Mammary epithelial cell (primary cell): ENCODE data around the gene EXT2.

Experiments used
- EZH2 ChIP-seq: IDR thresholded peaks from 2 replicates; pipeline ENCODE4 v1.6.1; 2012; ENCODE audit warnings: low read length, inconsistent platforms, borderline replicate concordance
- TF ChIP-seq, protein P1 (sequence below), 2 donors: IDR thresholded peaks in 1 of 2; conservative IDR thresholded peaks in 1 of 2; 2 replicates each; pipeline ENCODE4 v1.5.1; 2011 to 2012; ENCODE audit warnings: inconsistent platforms in 2 of 2, low read length in 2 of 2, mild to moderate bottlenecking in 2 of 2, control low read depth in 1 of 2, low read depth in 1 of 2; ENCODE audit not compliant: insufficient read depth in 1 of 2; ENCODE audit errors: extremely low read depth in 1 of 2

DNA sequence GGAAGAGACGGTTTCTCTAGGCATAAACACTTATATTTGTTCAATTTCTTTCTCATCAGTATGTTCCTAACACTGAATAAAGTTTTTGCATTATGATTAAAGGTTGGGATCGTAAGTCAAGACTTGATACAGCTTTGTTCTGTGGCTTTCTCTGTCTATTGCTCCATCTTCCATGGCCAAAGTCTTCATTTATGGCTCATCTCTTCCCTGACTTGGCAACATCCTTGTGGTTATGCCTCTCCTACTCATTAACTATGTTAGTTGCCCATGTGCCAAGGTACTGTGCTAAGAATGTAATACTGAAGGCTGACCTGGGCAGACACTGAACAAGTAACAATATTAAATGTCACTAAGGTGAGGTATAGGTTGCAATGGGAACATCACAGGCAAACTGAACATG, 49.3 kb upstream of the EXT2 start:
- TF ChIP-seq, protein P1, sequence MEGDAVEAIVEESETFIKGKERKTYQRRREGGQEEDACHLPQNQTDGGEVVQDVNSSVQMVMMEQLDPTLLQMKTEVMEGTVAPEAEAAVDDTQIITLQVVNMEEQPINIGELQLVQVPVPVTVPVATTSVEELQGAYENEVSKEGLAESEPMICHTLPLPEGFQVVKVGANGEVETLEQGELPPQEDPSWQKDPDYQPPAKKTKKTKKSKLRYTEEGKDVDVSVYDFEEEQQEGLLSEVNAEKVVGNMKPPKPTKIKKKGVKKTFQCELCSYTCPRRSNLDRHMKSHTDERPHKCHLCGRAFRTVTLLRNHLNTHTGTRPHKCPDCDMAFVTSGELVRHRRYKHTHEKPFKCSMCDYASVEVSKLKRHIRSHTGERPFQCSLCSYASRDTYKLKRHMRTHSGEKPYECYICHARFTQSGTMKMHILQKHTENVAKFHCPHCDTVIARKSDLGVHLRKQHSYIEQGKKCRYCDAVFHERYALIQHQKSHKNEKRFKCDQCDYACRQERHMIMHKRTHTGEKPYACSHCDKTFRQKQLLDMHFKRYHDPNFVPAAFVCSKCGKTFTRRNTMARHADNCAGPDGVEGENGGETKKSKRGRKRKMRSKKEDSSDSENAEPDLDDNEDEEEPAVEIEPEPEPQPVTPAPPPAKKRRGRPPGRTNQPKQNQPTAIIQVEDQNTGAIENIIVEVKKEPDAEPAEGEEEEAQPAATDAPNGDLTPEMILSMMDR (conservative IDR thresholded peaks at IDR 0.05 in 1 of 2, IDR thresholded peaks at IDR 0.05 in 1 of 2; ENCODE audit: extremely low read depth in 1 of 2, insufficient read depth in 1 of 2, low read depth in 1 of 2, low read length in 2 of 2) = no peak
- TF ChIP-seq EZH2 = no peak
